DOHH2 (cell line): Measurements from ENCODE around the gene THSD7A.

Experiments
- CTCF ChIP-seq: fragments of 200-600 bp; sonication (generic); IDR thresholded peaks from one replicate; pipeline ENCODE4 v1.5.1; 2014; ENCODE audit warnings: antibody characterized with exemption, mild to moderate bottlenecking, low read depth, low read length; ENCODE audit not compliant: poor library complexity, severe bottlenecking
- EZH2phosphoT487 ChIP-seq: fragments of 200-600 bp; sonication (generic); IDR thresholded peaks from 2 replicates; pipeline ENCODE4 v1.6.1; 2017; ENCODE audit warnings: borderline replicate concordance, mild to moderate bottlenecking, antibody characterized with exemption, low read length, moderate library complexity, mixed read lengths

DNA sequence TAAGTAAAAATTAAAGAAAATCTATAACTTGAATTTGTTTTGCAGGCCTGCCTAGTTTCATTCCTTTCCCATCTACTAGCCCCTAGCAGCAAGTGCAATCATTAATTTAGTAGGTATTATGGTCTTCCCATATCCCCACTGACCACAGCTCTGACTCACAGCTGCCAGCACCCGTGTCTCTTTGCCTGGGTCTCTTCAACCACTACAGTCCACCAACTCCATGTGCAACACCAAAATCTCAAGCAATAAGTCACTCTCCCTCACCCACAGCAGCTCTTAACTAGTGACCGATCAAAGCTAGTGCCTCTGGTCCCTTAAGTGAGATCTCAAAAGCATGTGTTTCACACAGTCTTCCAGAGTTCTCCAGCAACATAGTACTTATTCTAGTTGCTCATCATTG lies 26.0 kb upstream of the THSD7A start:
- TF ChIP-seq CTCF = no peak
- no peak for TF ChIP-seq EZH2phosphoT487
